Neural cell (in vitro differentiated cells): ENCODE results near the gene MRTFA. TPM values are rescaled to one million over a fixed set of nuclear protein-coding genes. Genes with fewer than 3 reads are reported as not detected.

Source experiments
- H2AFZ ChIP-seq: fragments of 200-600, 300-800 bp; sonication (generic), shearing (Covaris generic); 2 replicates; pipeline ENCODE4 v1.6.0; 2014; ENCODE audit warnings: low read depth, mild to moderate bottlenecking, antibody characterized with exemption, low read length, moderate library complexity
- H3F3A ChIP-seq: fragments of 200-600 bp; shearing (Covaris generic); 2 replicates; pipeline ENCODE4 v1.6.1; 2016; ENCODE audit warnings: mild to moderate bottlenecking, moderate library complexity, mixed read lengths, antibody characterized with exemption, low read length; ENCODE audit not compliant: insufficient read depth, poor library complexity, severe bottlenecking
- H3K27ac ChIP-seq: fragments of 200-600, 300-800 bp; sonication (generic), shearing (Covaris generic); 2 replicates; pipeline ENCODE4 v1.5.1; 2014; ENCODE audit warnings: mild to moderate bottlenecking, low read length, moderate library complexity
- H3K27me3 ChIP-seq: fragments of 300-800, 200-600 bp; sonication (generic), shearing (Covaris generic); 2 replicates; pipeline ENCODE4 v1.6.0; 2014; ENCODE audit warnings: mild to moderate bottlenecking, low read depth, low read length, moderate library complexity; ENCODE audit not compliant: insufficient read depth
- H3K36me3 ChIP-seq: fragments of 300-800, 200-600 bp; sonication (generic), shearing (Covaris generic); 2 replicates; pipeline ENCODE4 v1.5.1; 2014; ENCODE audit warnings: mild to moderate bottlenecking, antibody characterized with exemption, low read length, moderate library complexity; ENCODE audit not compliant: insufficient read depth
- H3K4me2 ChIP-seq: fragments of 300-800, 200-600 bp; sonication (generic), shearing (Covaris generic); 2 replicates; pipeline ENCODE4 v1.6.0; 2014; ENCODE audit warnings: mild to moderate bottlenecking, low read length
- H3K4me3 ChIP-seq: fragments of 300-800, 200-600 bp; sonication (generic), shearing (Covaris generic); 2 replicates; pipeline ENCODE4 v1.5.1; 2014; ENCODE audit warnings: mild to moderate bottlenecking, low read length, moderate library complexity
- H3K79me2 ChIP-seq: fragments of 200-600 bp; shearing (Covaris generic); replicated peaks from 2 replicates; pipeline ENCODE4 v1.6.0; 2014; ENCODE audit warnings: mild to moderate bottlenecking, low read length, moderate library complexity; ENCODE audit not compliant: insufficient read depth
- H3K9ac ChIP-seq: fragments of 300-800, 200-600 bp; sonication (generic), shearing (Covaris generic); 2 replicates; pipeline ENCODE4 v1.6.1; 2016; ENCODE audit warnings: mild to moderate bottlenecking, low read length, mixed read lengths
- H3K9me2 ChIP-seq: fragments of 200-600 bp; shearing (Covaris generic); 2 replicates; pipeline ENCODE4 v1.6.1; 2016; ENCODE audit warnings: mild to moderate bottlenecking, low read length, mixed read lengths; ENCODE audit not compliant: insufficient read depth
- H3K9me3 ChIP-seq: fragments of 200-600, 300-800 bp; sonication (generic), shearing (Covaris generic); 2 replicates; pipeline ENCODE4 v1.6.1; 2016; ENCODE audit warnings: mild to moderate bottlenecking, mixed run types, low read length, moderate library complexity, mixed read lengths
- H4K20me1 ChIP-seq: fragments of 200-600 bp; shearing (Covaris generic); 2 replicates; pipeline ENCODE4 v1.6.1; 2016; ENCODE audit warnings: mild to moderate bottlenecking, mixed run types; ENCODE audit not compliant: insufficient read depth
- CTCF ChIP-seq: fragments of 450-650 bp; IDR thresholded peaks from 2 replicates; pipeline ENCODE4 v1.5.1; 2014; ENCODE audit warnings: antibody characterized with exemption, mild to moderate bottlenecking, moderate library complexity; ENCODE audit not compliant: poor library complexity, severe bottlenecking
- EP300 ChIP-seq: fragments of 450-650 bp; conservative IDR thresholded peaks from 2 replicates; pipeline ENCODE4 v1.6.1; 2014; ENCODE audit warnings: antibody characterized with exemption, mild to moderate bottlenecking, moderate library complexity; ENCODE audit not compliant: poor library complexity, severe bottlenecking
- EZH2 ChIP-seq: fragments of 200-600, 300-800 bp; shearing (Covaris generic), sonication (generic); IDR thresholded peaks from 2 replicates; pipeline ENCODE4 v1.6.1; 2014; ENCODE audit warnings: antibody characterized with exemption, low read length, borderline replicate concordance, mild to moderate bottlenecking; ENCODE audit not compliant: insufficient read depth, poor library complexity, severe bottlenecking
- MXI1 ChIP-seq: fragments of 450-650 bp; conservative IDR thresholded peaks from 2 replicates; pipeline ENCODE4 v1.6.1; 2014; ENCODE audit warnings: antibody characterized with exemption, mild to moderate bottlenecking; ENCODE audit not compliant: poor library complexity, severe bottlenecking
- POLR2AphosphoS5 ChIP-seq: IDR thresholded peaks from 2 replicates; pipeline ENCODE4 v1.6.1; 2012
- RAD21 ChIP-seq: fragments of 450-650 bp; conservative IDR thresholded peaks from 2 replicates; pipeline ENCODE4 v1.6.1; 2014; ENCODE audit warnings: antibody characterized with exemption, mild to moderate bottlenecking, moderate library complexity
- REST ChIP-seq: IDR thresholded peaks from 2 replicates; pipeline ENCODE4 v1.6.1; 2012; ENCODE audit warnings: borderline replicate concordance
- SMC3 ChIP-seq: fragments of 450-650 bp; conservative IDR thresholded peaks from 2 replicates; pipeline ENCODE4 v1.6.1; 2014; ENCODE audit warnings: antibody characterized with exemption, mild to moderate bottlenecking, moderate library complexity; ENCODE audit not compliant: poor library complexity
- TAF1 ChIP-seq: IDR thresholded peaks from 2 replicates; pipeline ENCODE4 v1.6.1; 2012; ENCODE audit warnings: low read depth
- polyA plus RNA-seq: library from polyadenylated mRNA; depleted of rRNA; stranded (reverse); fragments of >200 nt; gene quantifications from 2 replicates; pipeline ENCODE4 v1.2.3, GENCODE V29; 2014

MRTFA gene
- polyA plus RNA-seq, 1 donor from 2014 or later, result 19.3 TPM

- Histone ChIP-seq H4K20me1 (no peaks in the 10 kb centered on the region), H3K9me2 (no peaks in the 10 kb centered on the region), H3F3A (no peaks in the 10 kb centered on the region), H3K27ac (no peak overlapping the region), H3K79me2 (no peaks in the 10 kb centered on the region), H3K4me2 (no peak overlapping the region), H3K4me3 (no peak overlapping the region), H3K9ac (no peak overlapping the region), H2AFZ (no peak overlapping the region), H3K9me3 (no peaks in the 10 kb centered on the region), H3K36me3 (no peaks in the 10 kb centered on the region), H3K27me3 (no peaks in the 10 kb centered on the region)
- TF ChIP-seq SMC3 (no peak), TAF1 (no peak), REST (no peak), EP300 (no peak), EZH2 (no peak), POLR2AphosphoS5 (no peak), CTCF (no peak), RAD21 (no peak), MXI1 (no peak)
These were observed 115.5 kb downstream of the MRTFA start for GRCh38 chr22:40521046-40521445.

GRCh38 chr22:40520562-40520961 is 116.0 kb downstream of the MRTFA start:
- H2AFZ ChIP-seq, result no peak overlapping the region
- no peaks in the 10 kb centered on the region for H3F3A ChIP-seq
- no peaks in the 10 kb centered on the region for H3K79me2 ChIP-seq
- no peaks in the 10 kb centered on the region for H3K9me2 ChIP-seq
- no peaks in the 10 kb centered on the region for H3K27me3 ChIP-seq
- H4K20me1 ChIP-seq, result no peaks in the 10 kb centered on the region
- H3K4me3 ChIP-seq, result no peak overlapping the region
- H3K4me2 ChIP-seq, result no peak overlapping the region
- H3K36me3 ChIP-seq, result no peaks in the 10 kb centered on the region
- TF ChIP-seq TAF1 (no peak), EP300 (no peak), CTCF (no peak), RAD21 (no peak), MXI1 (no peak), REST (no peak), POLR2AphosphoS5 (no peak), EZH2 (no peak), SMC3 (no peak)
- H3K9me3 ChIP-seq, result no peaks in the 10 kb centered on the region
- H3K9ac ChIP-seq, result no peak overlapping the region
- H3K27ac ChIP-seq, result no peak overlapping the region
